Measurements from ENCODE around the gene KRT5. TPM values are rescaled to one million over a fixed set of nuclear protein-coding genes. Genes with fewer than 3 reads are reported as not detected.

KRT5 gene
- total RNA-seq, 4 donors from 2014 or later, result 7,921 to 12,107 (median 9,375) TPM

- intact Hi-C loops (cut with DNase I), result no loop called here
- 43 to 61% methylated on average over 2 of the region's 2 CpGs for WGBS, 2 donors
- H3K4me1 ChIP-seq, result no peaks in the 10 kb centered on the region
- H3K27ac ChIP-seq, result no peak overlapping the region
- TF ChIP-seq POLR2A (IDR thresholded peaks at IDR 0.05) (no peak), CTCF (IDR thresholded peaks at IDR 0.05) (no peak)
- H3K36me3 ChIP-seq, result no peaks in the 10 kb centered on the region
- no peak overlapping the region for H3K4me3 ChIP-seq
- no peaks in the 10 kb centered on the region for H3K27me3 ChIP-seq
- no peak for DNase-seq
- H3K9me3 ChIP-seq, result no peaks in the 10 kb centered on the region
Observed at GRCh38 chr12:52464897-52465296, 55.3 kb downstream of the KRT5 start.

Other genes starting within 250 kb of the KRT5 start
- not detected for gene KRT86, start 245.7 kb downstream of the KRT5 start, total RNA-seq
- not detected for gene KRT81, start 228.9 kb downstream of the KRT5 start, total RNA-seq
- not detected for gene KRT83, start 199.0 kb downstream of the KRT5 start, total RNA-seq
- gene KRT85, start 152.9 kb downstream of the KRT5 start, total RNA-seq, result not detected
- gene KRT84, start 134.7 kb downstream of the KRT5 start, total RNA-seq, result under 1 TPM in 1 of 4 donors, not detected in 3; 0.30 TPM
- gene KRT82, start 114.1 kb downstream of the KRT5 start, total RNA-seq, result not detected
- gene KRT75, start 86.0 kb downstream of the KRT5 start, total RNA-seq, result under 1 TPM in 1 of 4 donors, not detected in 3; 0.44 TPM
- gene KRT6B, start 68.2 kb downstream of the KRT5 start, total RNA-seq, result 1,000 to 10,000 TPM in 3 of 4 donors, 100 to 1,000 TPM in 1; 308 to 3,585 (median 1,609) TPM
- gene KRT6C, start 46.6 kb downstream of the KRT5 start, total RNA-seq, result 1,000 to 10,000 TPM in 3 of 4 donors, 10 to 100 TPM in 1; 99.0 to 3,532 (median 1,742) TPM
- gene KRT6A, start 27.1 kb downstream of the KRT5 start, total RNA-seq, result over 10,000 TPM in 3 of 4 donors, 1,000 to 10,000 TPM in 1; 1,263 to 22,053 (median 17,717) TPM
- not detected for gene KRT71, start 32.8 kb upstream of the KRT5 start, total RNA-seq
- 1 to 10 TPM in 1 of 4 donors, under 1 TPM in 1, not detected in 2; 0.19 to 6.7 TPM for gene KRT74, start 53.4 kb upstream of the KRT5 start, total RNA-seq
- gene KRT72, start 81.1 kb upstream of the KRT5 start, total RNA-seq, result not detected
- gene KRT73, start 98.2 kb upstream of the KRT5 start, total RNA-seq, result under 1 TPM in 1 of 4 donors, not detected in 3; 0.15 TPM
- gene KRT2, start 131.8 kb upstream of the KRT5 start, total RNA-seq, result under 1 TPM in 2 of 4 donors, not detected in 2; 0.95 to 0.99 TPM
- gene KRT1, start 160.0 kb upstream of the KRT5 start, total RNA-seq, result 10 to 100 TPM in 1 of 4 donors, 1 to 10 TPM in 2, under 1 TPM in 1; 0.19 to 43.7 (median 2.4) TPM
- gene KRT77, start 183.1 kb upstream of the KRT5 start, total RNA-seq, result not detected